Endothelial cell (in vitro differentiated cells): ENCODE measurements around the gene HYLS1. TPM values are rescaled to one million over a fixed set of nuclear protein-coding genes. Genes with fewer than 3 reads are reported as not detected.

Source experiments
- DNase-seq: peaks from one replicate; pipeline ENCODE4 v3.0.0; 2021; ENCODE audit warnings: low spot score
- H3K27ac Mint-ChIP-seq: one replicate; pipeline ENCODE4 v1.8.0; 2021; ENCODE audit warnings: mixed read lengths, inconsistent platforms; ENCODE audit not compliant: unreplicated experiment
- H3K27me3 Mint-ChIP-seq: one replicate; pipeline ENCODE4 v1.8.0; 2021; ENCODE audit warnings: mild to moderate bottlenecking, moderate library complexity, mixed read lengths, inconsistent platforms; ENCODE audit not compliant: unreplicated experiment
- H3K36me3 Mint-ChIP-seq: one replicate; pipeline ENCODE4 v1.8.0; 2021; ENCODE audit warnings: mild to moderate bottlenecking, low read depth, mixed read lengths, inconsistent platforms; ENCODE audit not compliant: unreplicated experiment
- H3K4me1 Mint-ChIP-seq: one replicate; pipeline ENCODE4 v1.8.0; 2021; ENCODE audit warnings: mild to moderate bottlenecking, mixed read lengths, inconsistent platforms; ENCODE audit not compliant: unreplicated experiment
- H3K4me3 Mint-ChIP-seq: one replicate; pipeline ENCODE4 v1.8.0; 2021; ENCODE audit warnings: mild to moderate bottlenecking, mixed read lengths, inconsistent platforms; ENCODE audit not compliant: unreplicated experiment
- H3K9me3 Mint-ChIP-seq: one replicate; pipeline ENCODE4 v1.8.0; 2021; ENCODE audit warnings: mixed read lengths, inconsistent platforms; ENCODE audit not compliant: unreplicated experiment
- total RNA-seq: library from RNA; stranded (reverse); fragmentation: NEBNext Ultra II Directional; extraction: Animal tissue kit (Norgen Biotek cat#: 25700); gene quantifications from one replicate; pipeline ENCODE4 v1.2.1, GENCODE V29; 2021; ENCODE audit not compliant: unreplicated experiment
- TF ChIP-seq, protein P1 (sequence below): fragments of 200-600 bp; sonication (generic); IDR thresholded peaks from one replicate; pipeline ENCODE4 v1.5.0; 2021; ENCODE audit warnings: antibody characterized with exemption; ENCODE audit not compliant: unreplicated experiment

The HYLS1 gene
- total RNA-seq, 1 donor from 2014 or later, result 5.5 TPM

DNA sequence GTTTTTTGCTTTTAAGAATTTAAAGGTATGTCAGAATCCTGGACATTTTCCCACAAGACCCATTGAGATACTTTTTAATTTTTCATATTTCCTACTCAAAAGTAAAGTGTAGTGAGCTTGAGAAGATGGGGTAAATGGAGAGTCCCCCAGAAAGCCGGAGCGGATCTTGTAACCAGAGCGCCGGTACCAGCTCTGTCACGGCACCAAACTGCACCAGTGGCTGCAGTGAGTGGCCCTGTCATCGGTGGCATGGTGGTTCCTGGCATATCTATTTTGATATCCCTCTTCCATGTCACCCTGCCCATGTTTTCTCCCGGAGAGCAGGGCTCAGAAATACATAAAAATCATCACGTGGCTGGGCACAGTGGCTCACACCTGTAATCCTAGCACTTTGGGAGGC is 36.2 kb downstream of the HYLS1 start:
- H3K27ac Mint-ChIP-seq, result no peak overlapping the region
- no peaks in the 10 kb centered on the region for H3K9me3 Mint-ChIP-seq
- no peak for DNase-seq
- H3K4me1 Mint-ChIP-seq, result no peaks in the 10 kb centered on the region
- H3K4me3 Mint-ChIP-seq, result no peak overlapping the region
- H3K27me3 Mint-ChIP-seq, result peaks cover 4% of the 10 kb centered on the region
- TF ChIP-seq, protein P1, sequence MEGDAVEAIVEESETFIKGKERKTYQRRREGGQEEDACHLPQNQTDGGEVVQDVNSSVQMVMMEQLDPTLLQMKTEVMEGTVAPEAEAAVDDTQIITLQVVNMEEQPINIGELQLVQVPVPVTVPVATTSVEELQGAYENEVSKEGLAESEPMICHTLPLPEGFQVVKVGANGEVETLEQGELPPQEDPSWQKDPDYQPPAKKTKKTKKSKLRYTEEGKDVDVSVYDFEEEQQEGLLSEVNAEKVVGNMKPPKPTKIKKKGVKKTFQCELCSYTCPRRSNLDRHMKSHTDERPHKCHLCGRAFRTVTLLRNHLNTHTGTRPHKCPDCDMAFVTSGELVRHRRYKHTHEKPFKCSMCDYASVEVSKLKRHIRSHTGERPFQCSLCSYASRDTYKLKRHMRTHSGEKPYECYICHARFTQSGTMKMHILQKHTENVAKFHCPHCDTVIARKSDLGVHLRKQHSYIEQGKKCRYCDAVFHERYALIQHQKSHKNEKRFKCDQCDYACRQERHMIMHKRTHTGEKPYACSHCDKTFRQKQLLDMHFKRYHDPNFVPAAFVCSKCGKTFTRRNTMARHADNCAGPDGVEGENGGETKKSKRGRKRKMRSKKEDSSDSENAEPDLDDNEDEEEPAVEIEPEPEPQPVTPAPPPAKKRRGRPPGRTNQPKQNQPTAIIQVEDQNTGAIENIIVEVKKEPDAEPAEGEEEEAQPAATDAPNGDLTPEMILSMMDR, result no peak
- H3K36me3 Mint-ChIP-seq, result no peaks in the 10 kb centered on the region

DNA sequence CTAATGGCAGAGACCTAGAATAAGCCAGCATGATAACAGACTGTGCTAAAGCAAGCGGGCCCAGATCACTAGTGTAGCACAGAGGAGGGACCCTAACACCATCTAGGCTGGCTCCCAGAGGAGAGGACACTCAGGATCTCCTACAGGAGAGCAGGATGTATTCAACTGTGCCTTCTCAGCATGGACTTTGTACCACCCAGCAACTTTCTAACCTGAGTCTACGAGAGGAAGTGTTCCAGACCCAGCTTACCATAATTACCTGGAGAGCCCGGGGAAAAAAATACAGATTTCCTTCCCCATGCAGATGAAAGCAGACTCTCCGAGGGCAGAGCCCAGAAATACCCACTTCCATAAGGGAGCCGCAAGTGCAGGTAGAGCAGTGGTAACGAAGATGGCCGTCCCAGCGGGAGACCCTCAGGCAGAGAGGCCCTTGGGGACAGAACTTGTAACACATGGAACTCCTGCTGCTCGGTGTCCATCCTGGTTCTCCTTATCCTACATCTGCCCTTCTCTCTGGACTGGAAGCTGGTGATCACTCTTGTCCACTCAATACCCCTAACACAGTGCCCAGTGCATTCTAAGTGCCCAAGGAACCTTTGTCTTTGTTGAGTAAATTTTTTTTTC is 37.0 kb downstream of the HYLS1 start:
- Mint-ChIP-seq H3K36me3 (no peaks in the 10 kb centered on the region), H3K9me3 (no peaks in the 10 kb centered on the region), H3K4me1 (no peaks in the 10 kb centered on the region), H3K27ac (no peak overlapping the region), H3K27me3 (peaks cover 4% of the 10 kb centered on the region), H3K4me3 (no peak overlapping the region)
- no peak for DNase-seq
- TF ChIP-seq, protein P1, result no peak

DNA sequence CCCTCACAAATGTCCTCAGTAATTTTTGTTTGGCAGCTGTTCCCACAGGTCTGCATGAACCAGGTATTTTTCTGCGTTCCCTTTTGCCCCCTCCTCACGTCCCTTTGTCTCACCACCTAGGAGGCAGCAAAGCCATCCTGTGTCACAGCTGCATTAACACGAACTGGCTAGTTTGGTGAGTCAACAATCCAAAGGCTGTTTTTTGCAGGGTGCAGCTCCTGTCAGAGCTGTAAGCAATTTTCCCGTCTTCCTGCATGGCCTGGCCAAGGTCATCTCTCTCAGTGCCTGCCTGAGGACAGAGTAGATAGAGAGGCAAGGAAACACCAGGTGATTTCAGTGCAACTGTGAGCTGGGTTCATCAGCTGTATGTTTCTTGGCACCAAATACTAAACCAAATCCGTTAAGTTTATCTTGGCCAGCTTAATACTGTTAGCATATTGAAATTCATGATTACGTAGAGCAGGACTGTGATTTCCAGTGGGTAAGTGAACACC is 37.8 kb downstream of the HYLS1 start:
- Mint-ChIP-seq H3K36me3 (no peaks in the 10 kb centered on the region), H3K9me3 (no peaks in the 10 kb centered on the region), H3K4me1 (no peaks in the 10 kb centered on the region), H3K27me3 (peaks cover 2% of the 10 kb centered on the region), H3K27ac (no peak overlapping the region), H3K4me3 (no peak overlapping the region)
- TF ChIP-seq, protein P1, result no peak
- no peak for DNase-seq

DNA sequence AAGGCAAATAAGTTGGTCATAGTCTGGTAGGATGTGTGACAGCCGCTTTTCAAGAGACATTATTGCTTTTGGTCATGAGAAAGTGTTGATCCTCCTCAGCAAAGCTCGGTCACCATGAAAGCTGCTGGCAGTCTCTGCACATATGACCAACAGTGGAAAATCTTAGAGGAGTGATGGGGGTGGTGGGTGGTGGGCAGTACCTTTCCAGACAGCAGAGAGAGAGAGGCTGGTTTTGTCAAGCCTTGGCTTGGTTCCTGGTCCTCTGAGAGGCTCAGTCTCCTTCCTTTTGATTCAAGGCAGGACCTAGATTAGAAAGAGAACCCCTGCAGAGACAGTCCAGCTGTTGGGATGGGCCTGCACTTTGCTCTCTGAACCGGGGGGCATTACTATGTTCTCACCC is 38.3 kb downstream of the HYLS1 start:
- no peak for DNase-seq
- H3K27ac Mint-ChIP-seq, result no peak overlapping the region

DNA sequence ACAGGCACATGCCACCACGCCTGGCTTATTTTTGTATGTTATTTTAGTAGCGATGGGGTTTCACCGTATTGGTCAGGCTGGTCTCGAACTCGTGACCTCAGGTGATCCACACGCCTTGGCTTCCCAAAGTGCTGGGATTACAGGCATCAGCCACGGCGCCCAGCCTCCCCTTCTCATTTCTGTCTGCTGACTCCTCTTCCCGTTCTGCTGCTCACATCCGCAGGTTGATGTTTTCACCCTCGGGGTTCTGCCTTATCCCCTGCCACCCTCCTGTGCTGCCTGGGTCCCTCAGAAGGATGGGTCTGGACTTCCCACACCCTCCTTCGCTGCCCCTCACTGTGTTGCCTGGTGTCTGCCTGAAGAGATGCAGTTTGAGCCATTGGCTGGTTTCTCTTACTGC is 39.2 kb downstream of the HYLS1 start:
- no peaks in the 10 kb centered on the region for H3K9me3 Mint-ChIP-seq
- H3K27me3 Mint-ChIP-seq, result peaks cover 2% of the 10 kb centered on the region
- H3K36me3 Mint-ChIP-seq, result no peaks in the 10 kb centered on the region
- no peak overlapping the region for H3K4me3 Mint-ChIP-seq
- no peaks in the 10 kb centered on the region for H3K4me1 Mint-ChIP-seq
- DNase-seq, result no peak
- TF ChIP-seq, protein P1, result no peak
- H3K27ac Mint-ChIP-seq, result peak overlapping the region; percentile 48

More for the DNA sequence above, 38.3 kb downstream of the HYLS1 start:
- Mint-ChIP-seq H3K36me3 (no peaks in the 10 kb centered on the region), H3K4me3 (no peak overlapping the region), H3K27me3 (peaks cover 2% of the 10 kb centered on the region), H3K9me3 (no peaks in the 10 kb centered on the region), H3K4me1 (no peaks in the 10 kb centered on the region)
- TF ChIP-seq, protein P1, result no peak
